Natural killer cell (primary cell): ENCODE data around the gene ANKRD44. TPM values are rescaled to one million over a fixed set of nuclear protein-coding genes. Genes with fewer than 3 reads are reported as not detected.

ENCODE experiments used
- ATAC-seq, 3 donors: fragments of 150-1000 bp in 2 of 3; fragments of 200-7000 bp in 1 of 3; cut with Tn5 transposase; 1 replicate in 1 of 3; 2 replicates in 2 of 3; pipeline ENCODE4 v1.10.0; 2021; ENCODE audit warnings: mild to moderate bottlenecking in 2 of 3, moderate library complexity in 2 of 3
- DNase-seq, 2 donors: peaks; one replicate each; pipeline versions ENCODE4 v3.0.0 to v3.0.0-alpha.2; 2013 to 2021; ENCODE audit warnings: mixed read lengths in 1 of 2
- H3K27ac ChIP-seq: one replicate; pipeline ENCODE4 v1.5.1; 2013; ENCODE audit warnings: mild to moderate bottlenecking, low read length
- H3K27me3 ChIP-seq: one replicate; pipeline ENCODE4 v1.6.1; 2013; ENCODE audit warnings: low read length; ENCODE audit not compliant: control insufficient read depth, insufficient read depth
- H3K36me3 ChIP-seq: one replicate; pipeline ENCODE4 v1.6.1; 2013; ENCODE audit warnings: low read length; ENCODE audit not compliant: control insufficient read depth, insufficient read depth
- H3K4me1 ChIP-seq: one replicate; pipeline ENCODE4 v1.6.1; 2013; ENCODE audit warnings: low read length; ENCODE audit not compliant: control insufficient read depth, insufficient read depth
- H3K4me3 ChIP-seq: one replicate; pipeline ENCODE4 v1.5.1; 2013; ENCODE audit warnings: low read length
- H3K9me3 ChIP-seq: one replicate; pipeline ENCODE4 v1.6.1; 2013; ENCODE audit warnings: low read length; ENCODE audit not compliant: control insufficient read depth, insufficient read depth
- H3K27ac Mint-ChIP-seq, 2 donors: one replicate each; pipeline ENCODE4 v1.8.0; 2022; ENCODE audit warnings: mild to moderate bottlenecking in 2 of 2, mixed read lengths in 2 of 2, moderate library complexity in 1 of 2
- H3K27me3 Mint-ChIP-seq, 2 donors: one replicate each; pipeline ENCODE4 v1.8.0; 2022; ENCODE audit warnings: low read depth in 2 of 2, mixed read lengths in 2 of 2
- H3K36me3 Mint-ChIP-seq: one replicate; pipeline ENCODE4 v1.8.0; 2022; ENCODE audit warnings: mixed read lengths
- H3K4me1 Mint-ChIP-seq, 2 donors: one replicate each; pipeline ENCODE4 v1.8.0; 2022; ENCODE audit warnings: mixed read lengths in 2 of 2
- H3K4me3 Mint-ChIP-seq: one replicate; pipeline ENCODE4 v1.8.0; 2022; ENCODE audit warnings: mild to moderate bottlenecking, moderate library complexity, mixed read lengths
- H3K9me3 Mint-ChIP-seq, 2 donors: one replicate each; pipeline ENCODE4 v1.8.0; 2022; ENCODE audit warnings: mixed read lengths in 2 of 2
- WGBS: methylation state at CpG from one replicate; pipeline ENCODE4 v1.1.7; 2013; ENCODE audit warnings: missing lambda C conversion rate; ENCODE audit not compliant: insufficient coverage; 5-methylcytosine and 5-hydroxymethylcytosine counted together
- intact Hi-C: fragments of 100-400 bp; cut with micrococcal nuclease; formaldehyde crosslinking; loops from one replicate; pipeline ENCODE4 v1.14.2; 2022
- total RNA-seq, 4 donors: library from RNA; stranded (reverse); fragments of 120-200 nt in 1 of 4; gene quantifications; one replicate each; pipeline versions ENCODE4 v1.2.3 to v1.2.4, GENCODE V29; 2013 to 2022
- TF ChIP-seq, protein P1 (sequence below): fragments of 200-600 bp; IDR thresholded peaks from one replicate; pipeline ENCODE4 v1.8.0; 2022; ENCODE audit warnings: antibody characterized with exemption

Gene ANKRD44
- total RNA-seq, 3 donors from 2014 or later (not counting 1 experiment from before 2014, with no cell fraction given): 252 to 376 (median 311) TPM

DNA sequence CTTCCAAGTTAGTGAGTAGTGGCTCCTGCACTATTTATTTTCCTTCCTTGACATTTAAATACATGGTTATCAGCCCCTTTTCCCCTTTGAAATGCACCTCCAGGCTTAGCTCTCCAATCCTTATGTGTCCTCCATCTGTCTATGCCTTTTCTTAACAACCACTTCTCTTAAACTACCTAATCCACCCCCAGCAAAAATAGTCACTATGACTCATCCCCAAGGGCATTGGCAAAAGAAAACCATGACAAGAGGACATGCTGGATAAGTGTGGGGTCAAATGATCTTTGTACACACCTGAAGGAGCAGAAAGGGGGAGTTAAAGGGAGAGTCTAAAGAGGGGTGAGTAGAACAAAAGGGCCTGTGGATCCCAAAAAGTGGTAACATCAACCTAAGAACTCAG lies 127.2 kb downstream of the ANKRD44 start:
- Mint-ChIP-seq H3K4me3 (no peak overlapping the region), H3K4me1 (peaks cover 63 to 81% of the 10 kb centered on the region in 2 donors), H3K36me3 (no peaks in the 10 kb centered on the region), H3K9me3 (no peaks in the 10 kb centered on the region), H3K27me3 (no peaks in the 10 kb centered on the region), H3K27ac (peak overlapping the region; percentile 35 to 75)
- no peaks in the 10 kb centered on the region for H3K27me3 ChIP-seq
- TF ChIP-seq, protein P1, sequence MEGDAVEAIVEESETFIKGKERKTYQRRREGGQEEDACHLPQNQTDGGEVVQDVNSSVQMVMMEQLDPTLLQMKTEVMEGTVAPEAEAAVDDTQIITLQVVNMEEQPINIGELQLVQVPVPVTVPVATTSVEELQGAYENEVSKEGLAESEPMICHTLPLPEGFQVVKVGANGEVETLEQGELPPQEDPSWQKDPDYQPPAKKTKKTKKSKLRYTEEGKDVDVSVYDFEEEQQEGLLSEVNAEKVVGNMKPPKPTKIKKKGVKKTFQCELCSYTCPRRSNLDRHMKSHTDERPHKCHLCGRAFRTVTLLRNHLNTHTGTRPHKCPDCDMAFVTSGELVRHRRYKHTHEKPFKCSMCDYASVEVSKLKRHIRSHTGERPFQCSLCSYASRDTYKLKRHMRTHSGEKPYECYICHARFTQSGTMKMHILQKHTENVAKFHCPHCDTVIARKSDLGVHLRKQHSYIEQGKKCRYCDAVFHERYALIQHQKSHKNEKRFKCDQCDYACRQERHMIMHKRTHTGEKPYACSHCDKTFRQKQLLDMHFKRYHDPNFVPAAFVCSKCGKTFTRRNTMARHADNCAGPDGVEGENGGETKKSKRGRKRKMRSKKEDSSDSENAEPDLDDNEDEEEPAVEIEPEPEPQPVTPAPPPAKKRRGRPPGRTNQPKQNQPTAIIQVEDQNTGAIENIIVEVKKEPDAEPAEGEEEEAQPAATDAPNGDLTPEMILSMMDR: no peak
- DNase-seq: no peak
- intact Hi-C loops: no loop called here
- no peak overlapping the region for H3K4me3 ChIP-seq
- no peaks in the 10 kb centered on the region for H3K9me3 ChIP-seq
- H3K36me3 ChIP-seq: peaks cover 35% of the 10 kb centered on the region
- peaks cover 10% of the 10 kb centered on the region for H3K4me1 ChIP-seq
- H3K27ac ChIP-seq: no peak overlapping the region
- no peak for ATAC-seq

DNA sequence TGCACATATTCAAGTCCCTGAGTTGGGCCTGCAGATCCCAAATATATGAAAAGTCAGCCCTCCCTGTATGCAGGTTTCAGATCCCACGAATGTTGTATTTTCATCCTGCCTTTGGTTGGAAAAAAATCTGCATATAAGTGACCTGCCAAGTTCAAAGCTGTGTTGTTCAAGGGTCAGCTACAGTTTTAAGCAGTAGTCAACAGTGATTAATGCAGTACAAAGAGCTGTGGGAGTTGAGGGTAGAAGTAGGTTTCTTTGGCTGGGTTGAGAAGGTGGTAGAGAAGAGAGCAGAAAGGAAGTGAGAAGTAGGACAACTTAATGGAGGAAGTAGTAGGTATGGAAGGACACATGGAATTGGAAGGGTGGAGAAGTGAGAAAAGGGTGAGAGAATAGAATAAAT lies 127.9 kb downstream of the ANKRD44 start:
- 96% methylated on average over 1 of the region's 1 CpG for WGBS
- Histone ChIP-seq H3K36me3 (peaks cover 35% of the 10 kb centered on the region), H3K9me3 (no peaks in the 10 kb centered on the region), H3K27me3 (no peaks in the 10 kb centered on the region), H3K4me3 (no peak overlapping the region), H3K4me1 (peaks cover 10% of the 10 kb centered on the region), H3K27ac (no peak overlapping the region)
- no peak for DNase-seq
- intact Hi-C loops: no loop called here
- peak overlapping the region; percentile 35 to 75 for H3K27ac Mint-ChIP-seq
- no peaks in the 10 kb centered on the region for H3K9me3 Mint-ChIP-seq
- peaks cover 56 to 74% of the 10 kb centered on the region in 2 donors for H3K4me1 Mint-ChIP-seq
- ATAC-seq: no peak
- TF ChIP-seq, protein P1: no peak
- no peaks in the 10 kb centered on the region for H3K27me3 Mint-ChIP-seq
- no peaks in the 10 kb centered on the region for H3K36me3 Mint-ChIP-seq
- H3K4me3 Mint-ChIP-seq: no peak overlapping the region

DNA sequence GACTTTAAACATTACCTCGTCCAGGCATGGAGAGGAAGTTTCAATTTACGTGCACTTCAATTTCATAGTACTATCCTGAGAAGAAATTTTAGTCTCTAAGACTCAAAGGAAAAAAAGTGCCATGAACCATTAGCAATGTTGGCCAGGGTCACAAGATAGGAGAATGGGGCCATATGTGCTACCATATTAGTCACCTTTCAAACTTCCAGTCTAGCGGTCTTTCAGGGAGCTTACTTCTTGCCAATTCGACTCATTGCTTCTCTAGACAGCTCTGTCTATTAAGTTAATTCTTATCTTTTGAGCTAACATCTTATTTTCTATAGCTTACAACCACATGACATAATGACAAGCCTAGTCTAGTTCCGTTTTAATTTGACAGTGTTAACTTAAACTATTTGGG lies 129.1 kb downstream of the ANKRD44 start:
- Histone ChIP-seq H3K27me3 (no peaks in the 10 kb centered on the region), H3K4me3 (no peak overlapping the region), H3K9me3 (no peaks in the 10 kb centered on the region), H3K27ac (no peak overlapping the region), H3K4me1 (peaks cover 10% of the 10 kb centered on the region), H3K36me3 (peaks cover 39% of the 10 kb centered on the region)
- Mint-ChIP-seq H3K27me3 (no peaks in the 10 kb centered on the region), H3K4me3 (no peak overlapping the region), H3K27ac (peak overlapping the region; percentile 35 to 75), H3K36me3 (no peaks in the 10 kb centered on the region), H3K9me3 (no peaks in the 10 kb centered on the region), H3K4me1 (peaks cover 47 to 66% of the 10 kb centered on the region in 2 donors)
- DNase-seq (no peak), ATAC-seq (peak in 1 of 3 donors; percentile 24)
- 92% methylated on average over 3 of the region's 5 CpGs for WGBS
- TF ChIP-seq, protein P1: no peak
- intact Hi-C loops: no loop called here

DNA sequence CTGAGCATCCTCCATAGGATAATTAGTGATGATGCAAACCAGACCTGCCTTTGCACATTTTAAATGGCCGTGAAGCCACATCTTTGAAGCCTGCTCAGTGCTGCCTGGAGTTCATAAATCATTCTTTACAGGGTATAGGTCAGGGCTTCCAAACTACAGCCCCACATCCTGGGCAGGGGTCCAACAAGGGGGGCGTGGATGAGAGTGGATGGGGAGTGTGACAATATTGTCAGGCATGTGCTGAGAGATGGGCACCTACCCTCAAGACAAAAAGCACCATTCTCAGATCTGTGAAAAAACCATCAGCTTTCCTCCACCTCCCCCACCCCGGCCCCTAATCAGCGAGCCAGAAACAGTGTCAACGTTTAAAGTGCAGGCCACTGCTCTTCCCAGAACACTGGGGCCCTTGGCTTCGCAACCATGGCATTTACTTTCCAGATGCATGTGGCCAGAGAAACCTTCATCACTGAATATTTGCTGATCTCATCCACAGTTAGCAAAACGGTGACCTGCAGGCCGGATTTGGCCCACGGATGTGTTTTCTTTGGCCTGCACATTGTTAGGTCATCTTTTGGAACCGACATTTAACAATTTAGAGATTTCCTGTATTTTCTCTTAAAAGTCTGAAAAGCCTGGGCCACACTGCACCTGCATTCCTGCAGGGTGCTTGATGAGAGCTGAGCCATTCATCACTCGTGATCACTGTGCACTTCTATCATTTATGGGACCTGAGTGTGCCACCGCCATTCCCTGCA lies 130.7 kb downstream of the ANKRD44 start:
- Mint-ChIP-seq H3K9me3 (no peaks in the 10 kb centered on the region), H3K27me3 (no peaks in the 10 kb centered on the region), H3K36me3 (no peaks in the 10 kb centered on the region), H3K4me1 (peaks cover 55 to 73% of the 10 kb centered on the region in 2 donors), H3K4me3 (no peak overlapping the region), H3K27ac (peak overlapping the region; percentile 69 to 75)
- peaks cover 25% of the 10 kb centered on the region for H3K36me3 ChIP-seq
- H3K27ac ChIP-seq: no peak overlapping the region
- no peak for DNase-seq
- H3K4me1 ChIP-seq: peaks cover 7% of the 10 kb centered on the region
- 94% methylated on average over 11 of the region's 12 CpGs for WGBS
- ATAC-seq: no peak
- no peaks in the 10 kb centered on the region for H3K27me3 ChIP-seq
- no peak overlapping the region for H3K4me3 ChIP-seq
- intact Hi-C loops: no loop called here
- no peaks in the 10 kb centered on the region for H3K9me3 ChIP-seq
- TF ChIP-seq, protein P1: no peak
